Liver (tissue), 9 donors: ENCODE results near the gene SLC30A10. TPM values are rescaled to one million over a fixed set of nuclear protein-coding genes. Genes with fewer than 3 reads are reported as not detected.

Experiments
- DNase-seq: peaks from one replicate; pipeline ENCODE4 v3.0.0-alpha.2; 2017; ENCODE audit warnings: low spot score
- H3K27ac ChIP-seq, 2 donors: one replicate each; pipeline ENCODE4 v1.7.0; 2013; ENCODE audit warnings: inconsistent platforms in 2 of 2, low read length in 2 of 2, control low read depth in 1 of 2, low read depth in 1 of 2, mild to moderate bottlenecking in 1 of 2
- H3K27me3 ChIP-seq, 4 donors: one replicate each; pipeline versions ENCODE4 v1.6.1 to v1.7.0; 2013; ENCODE audit warnings: low read length in 3 of 4, inconsistent platforms in 1 of 4, mild to moderate bottlenecking in 1 of 4, moderate library complexity in 1 of 4; ENCODE audit not compliant: control insufficient read depth in 4 of 4, insufficient read depth in 4 of 4
- H3K36me3 ChIP-seq, 4 donors: one replicate each; pipeline versions ENCODE4 v1.6.1 to v1.7.0; 2013; ENCODE audit warnings: low read length in 3 of 4, mild to moderate bottlenecking in 3 of 4, low read depth in 1 of 4, moderate library complexity in 1 of 4; ENCODE audit not compliant: control insufficient read depth in 4 of 4, insufficient read depth in 3 of 4
- H3K4me1 ChIP-seq, 4 donors: one replicate each; pipeline versions ENCODE4 v1.6.1 to v1.7.0; 2013; ENCODE audit warnings: low read length in 3 of 4, mild to moderate bottlenecking in 3 of 4, moderate library complexity in 1 of 4; ENCODE audit not compliant: control insufficient read depth in 4 of 4, insufficient read depth in 4 of 4
- H3K4me3 ChIP-seq, 3 donors: one replicate each; pipeline versions ENCODE4 v1.6.1 to v1.7.0; 2013; ENCODE audit warnings: low read length in 3 of 3, control low read depth in 1 of 3, low read depth in 1 of 3, mild to moderate bottlenecking in 1 of 3
- H3K9ac ChIP-seq, 2 donors: one replicate each; pipeline ENCODE4 v1.7.0; 2013; ENCODE audit warnings: low read length in 2 of 2, mild to moderate bottlenecking in 2 of 2, moderate library complexity in 2 of 2, control low read depth in 1 of 2, low read depth in 1 of 2
- H3K9me3 ChIP-seq, 4 donors: one replicate each; pipeline versions ENCODE4 v1.6.1 to v1.7.0; 2013; ENCODE audit warnings: low read length in 3 of 4; ENCODE audit not compliant: control insufficient read depth in 4 of 4
- ATF3 ChIP-seq: IDR thresholded peaks from 2 replicates; pipeline ENCODE4 v1.6.1; 2016; ENCODE audit warnings: antibody characterized with exemption
- CTCF ChIP-seq: fragments of 150-350 bp; IDR thresholded peaks from 2 replicates; pipeline ENCODE4 v1.5.1; 2017; ENCODE audit warnings: improper control_type of control experiment, low read depth, low read length; ENCODE audit not compliant: missing input control
- EGR1 ChIP-seq, 2 donors: IDR thresholded peaks; 2 replicates each; pipeline ENCODE4 v1.6.1; 2016 to 2018; ENCODE audit warnings: antibody characterized with exemption in 2 of 2, low read depth in 2 of 2
- FOXA1 ChIP-seq: IDR thresholded peaks from 2 replicates; pipeline ENCODE4 v1.6.1; 2016; ENCODE audit warnings: antibody characterized with exemption
- FOXA2 ChIP-seq: IDR thresholded peaks from 2 replicates; pipeline ENCODE4 v1.6.1; 2016; ENCODE audit warnings: antibody characterized with exemption
- GABPA ChIP-seq, 2 donors: IDR thresholded peaks in 1 of 2; conservative IDR thresholded peaks in 1 of 2; 2 replicates each; pipeline ENCODE4 v1.6.1; 2016; ENCODE audit warnings: antibody characterized with exemption in 2 of 2, mild to moderate bottlenecking in 1 of 2, moderate library complexity in 1 of 2
- HNF4A ChIP-seq, 2 donors: conservative IDR thresholded peaks; 2 replicates each; pipeline ENCODE4 v1.6.1; 2016; ENCODE audit warnings: antibody characterized with exemption in 2 of 2, mild to moderate bottlenecking in 2 of 2
- HNF4G ChIP-seq: IDR thresholded peaks from 2 replicates; pipeline ENCODE4 v1.6.1; 2016; ENCODE audit warnings: antibody characterized with exemption
- JUND ChIP-seq, 2 donors: IDR thresholded peaks; 2 replicates each; pipeline ENCODE4 v1.6.1; 2016; ENCODE audit warnings: antibody characterized with exemption in 2 of 2
- MAX ChIP-seq: IDR thresholded peaks from 2 replicates; pipeline ENCODE4 v1.6.1; 2016; ENCODE audit warnings: antibody characterized with exemption
- NR2F2 ChIP-seq: IDR thresholded peaks from 2 replicates; pipeline ENCODE4 v1.6.1; 2016; ENCODE audit warnings: antibody characterized with exemption
- RAD21 ChIP-seq, 2 donors: IDR thresholded peaks; 2 replicates each; pipeline ENCODE4 v1.6.1; 2016; ENCODE audit warnings: antibody characterized with exemption in 2 of 2, mild to moderate bottlenecking in 2 of 2
- REST ChIP-seq: IDR thresholded peaks from 2 replicates; pipeline ENCODE4 v1.6.1; 2016; ENCODE audit warnings: antibody characterized with exemption, mild to moderate bottlenecking
- RXRA ChIP-seq, 2 donors: IDR thresholded peaks; 2 replicates each; pipeline ENCODE4 v1.6.1; 2017 to 2018; ENCODE audit warnings: antibody characterized with exemption in 2 of 2, mild to moderate bottlenecking in 1 of 2
- SP1 ChIP-seq: IDR thresholded peaks from 2 replicates; pipeline ENCODE4 v1.6.1; 2018; ENCODE audit warnings: antibody characterized with exemption, mild to moderate bottlenecking
- TAF1 ChIP-seq: conservative IDR thresholded peaks from 2 replicates; pipeline ENCODE4 v1.6.1; 2016; ENCODE audit warnings: antibody characterized with exemption, mild to moderate bottlenecking
- YY1 ChIP-seq: IDR thresholded peaks from 2 replicates; pipeline ENCODE4 v1.6.1; 2016; ENCODE audit warnings: antibody characterized with exemption, mild to moderate bottlenecking
- ZBTB33 ChIP-seq: IDR thresholded peaks from 2 replicates; pipeline ENCODE4 v1.6.1; 2016; ENCODE audit warnings: antibody characterized with exemption
- WGBS: extraction: QIAGEN DNeasy Blood & Tissue Kit; methylation state at CpG from one replicate; pipeline ENCODE4 v1.1.7; 2013; 5-methylcytosine and 5-hydroxymethylcytosine counted together
- polyA plus RNA-seq, 2 donors: library from polyadenylated mRNA; stranded (reverse) in 1 of 2; unstranded in 1 of 2; fragments of 200-250 nt in 1 of 2; fragments of >200 nt in 1 of 2; fragmentation: Nextera tagmentation in 1 of 2; extraction: Ambion mirVana in 1 of 2; gene quantifications; one replicate each; pipeline versions ENCODE4 v1.2.1 to v1.2.3, GENCODE V29; 2013 to 2015
- total RNA-seq, 2 donors: library from RNA; depleted of rRNA; stranded (reverse); fragments of >200 nt; gene quantifications; one replicate each; pipeline ENCODE4 v1.2.3, GENCODE V29; 2014
- donor health status: healthy.
- donor health status: healthy.
- donor health status: healthy.
- donor health status: healthy.
- donor health status: healthy.

Gene SLC30A10
- total and polyA plus RNA-seq, 4 donors = 18.5 to 90.9 (median 37.6) TPM

GRCh38 chr1:219954052-219954451, 25.7 kb upstream of the SLC30A10 start:
- H3K27me3 ChIP-seq = no peaks in the 10 kb centered on the region
- H3K9ac ChIP-seq = no peak overlapping the region
- H3K9me3 ChIP-seq = no peaks in the 10 kb centered on the region
- no peaks in the 10 kb centered on the region for H3K36me3 ChIP-seq
- WGBS = 51% methylated on average over 6 of the region's 6 CpGs
- DNase-seq = no peak
- H3K4me3 ChIP-seq = no peak overlapping the region
- peaks cover 0 to 10% (median 6%) of the 10 kb centered on the region in 4 donors for H3K4me1 ChIP-seq
- peak overlapping the region in 1 of 2 donors; percentile 87 for H3K27ac ChIP-seq
- TF ChIP-seq ZBTB33 (no peak), CTCF (no peak), JUND (IDR thresholded peaks at IDR 0.05) (no peak), HNF4A (conservative IDR thresholded peaks at IDR 0.05) (peak in 1 of 2 donors; percentile 32), FOXA2 (no peak), MAX (no peak), RAD21 (IDR thresholded peaks at IDR 0.05) (peak; percentile 25 to 35), REST (no peak), FOXA1 (no peak), RXRA (IDR thresholded peaks at IDR 0.05) (peak in 1 of 2 donors; percentile 40), NR2F2 (no peak), TAF1 (peak; percentile 58), EGR1 (IDR thresholded peaks at IDR 0.05; ENCODE audit: low read depth in 2 of 2) (no peak), SP1 (peak; percentile 41), YY1 (no peak), GABPA (IDR thresholded peaks at IDR 0.05 in 1 of 2, conservative IDR thresholded peaks at IDR 0.05 in 1 of 2) (no peak), HNF4G (no peak), ATF3 (no peak)
